ENCODE data around the gene CNKSR2.

DNA sequence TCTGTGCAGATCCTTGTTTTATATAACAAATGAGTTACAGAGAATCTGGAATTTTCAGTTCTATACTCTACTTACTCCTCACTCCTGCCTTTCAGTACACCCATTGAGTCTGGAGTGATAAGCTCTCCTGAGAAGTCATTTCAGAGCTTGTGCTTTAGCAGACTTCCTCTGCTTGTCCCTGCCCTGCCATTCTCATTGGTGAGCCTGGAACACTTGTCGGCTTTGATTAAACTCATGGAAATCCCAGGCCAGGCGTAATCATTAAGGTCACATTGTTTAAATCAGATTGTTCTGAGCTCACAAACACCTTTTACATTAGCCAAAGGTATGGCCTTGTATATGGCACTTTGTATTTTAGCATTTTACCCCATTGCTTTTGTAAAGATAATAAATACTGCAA, 102.7 kb downstream of the CNKSR2 start:
- TF ChIP-seq, protein P1, sequence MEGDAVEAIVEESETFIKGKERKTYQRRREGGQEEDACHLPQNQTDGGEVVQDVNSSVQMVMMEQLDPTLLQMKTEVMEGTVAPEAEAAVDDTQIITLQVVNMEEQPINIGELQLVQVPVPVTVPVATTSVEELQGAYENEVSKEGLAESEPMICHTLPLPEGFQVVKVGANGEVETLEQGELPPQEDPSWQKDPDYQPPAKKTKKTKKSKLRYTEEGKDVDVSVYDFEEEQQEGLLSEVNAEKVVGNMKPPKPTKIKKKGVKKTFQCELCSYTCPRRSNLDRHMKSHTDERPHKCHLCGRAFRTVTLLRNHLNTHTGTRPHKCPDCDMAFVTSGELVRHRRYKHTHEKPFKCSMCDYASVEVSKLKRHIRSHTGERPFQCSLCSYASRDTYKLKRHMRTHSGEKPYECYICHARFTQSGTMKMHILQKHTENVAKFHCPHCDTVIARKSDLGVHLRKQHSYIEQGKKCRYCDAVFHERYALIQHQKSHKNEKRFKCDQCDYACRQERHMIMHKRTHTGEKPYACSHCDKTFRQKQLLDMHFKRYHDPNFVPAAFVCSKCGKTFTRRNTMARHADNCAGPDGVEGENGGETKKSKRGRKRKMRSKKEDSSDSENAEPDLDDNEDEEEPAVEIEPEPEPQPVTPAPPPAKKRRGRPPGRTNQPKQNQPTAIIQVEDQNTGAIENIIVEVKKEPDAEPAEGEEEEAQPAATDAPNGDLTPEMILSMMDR (IDR thresholded peaks at IDR 0.05) = no peak
- no peak for TF ChIP-seq POLR2A (IDR thresholded peaks at IDR 0.05)
